ENCODE data around the gene DAGLA. TPM values are rescaled to one million over a fixed set of nuclear protein-coding genes. Genes with fewer than 3 reads are reported as not detected.
A peak's percentile ranks its signal among the peaks of the same experiment; 100 is the strongest.

The DAGLA gene
- total RNA-seq, 1 experiment from 2014 or later = 3.1 TPM

DNA sequence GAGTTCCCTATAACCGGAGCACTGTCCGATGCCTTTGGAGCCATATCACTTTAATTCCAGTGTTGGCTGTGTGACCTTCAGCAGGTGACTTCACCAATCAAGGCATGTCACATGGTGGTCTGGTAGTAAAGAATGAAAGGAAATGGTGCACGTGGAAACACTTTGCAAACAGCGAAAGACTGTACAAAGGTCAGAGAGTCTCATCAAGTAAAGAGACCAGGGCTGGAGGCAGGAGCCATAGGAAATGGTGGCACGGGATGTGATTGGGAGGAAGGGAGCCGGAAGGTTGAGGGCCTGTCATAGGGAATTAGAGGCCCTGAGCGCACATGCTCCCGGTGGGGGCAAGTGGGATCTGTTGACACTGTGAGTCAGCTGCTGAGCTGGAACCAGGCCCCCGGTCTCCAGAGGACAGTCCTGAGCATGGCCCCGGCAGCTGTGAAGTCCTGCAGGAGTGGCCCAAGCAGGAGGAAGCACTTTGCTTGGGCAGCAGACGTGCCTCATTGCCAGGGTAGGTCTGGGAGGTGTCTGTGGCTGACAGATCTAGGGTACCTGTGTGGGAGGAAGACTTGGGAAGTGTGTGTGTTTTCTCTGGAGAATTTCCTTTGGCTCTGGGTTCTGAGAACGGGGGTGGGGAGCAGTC lies 2.0 kb downstream of the DAGLA start:
- POLR2A ChIA-PET = no interaction called here
- Mint-ChIP-seq H3K36me3 (no peaks in the 10 kb centered on the region), H3K9me3 (no peaks in the 10 kb centered on the region), H3K4me3 (no peak overlapping the region), H3K27me3 (ENCODE audit: low read depth) (peaks cover 8% of the 10 kb centered on the region), H3K4me1 (peaks cover 15% of the 10 kb centered on the region), H3K27ac (no peak overlapping the region)
- CTCF ChIA-PET = interaction anchor here (0.6 to 2.1 kb wide), 6 partner anchors 11 to 290 kb away, joined by 3 to 18 read pairs (median 6); partner anchors contain the start of gene TMEM216
- ATAC-seq (no peak), DNase-seq (ENCODE audit: low spot score) (no peak)
- peak; percentile 83 for TF ChIP-seq GABPB1 (CRISPR knock-in tag; IDR thresholded peaks at IDR 0.05)
- TF ChIP-seq, protein P1, sequence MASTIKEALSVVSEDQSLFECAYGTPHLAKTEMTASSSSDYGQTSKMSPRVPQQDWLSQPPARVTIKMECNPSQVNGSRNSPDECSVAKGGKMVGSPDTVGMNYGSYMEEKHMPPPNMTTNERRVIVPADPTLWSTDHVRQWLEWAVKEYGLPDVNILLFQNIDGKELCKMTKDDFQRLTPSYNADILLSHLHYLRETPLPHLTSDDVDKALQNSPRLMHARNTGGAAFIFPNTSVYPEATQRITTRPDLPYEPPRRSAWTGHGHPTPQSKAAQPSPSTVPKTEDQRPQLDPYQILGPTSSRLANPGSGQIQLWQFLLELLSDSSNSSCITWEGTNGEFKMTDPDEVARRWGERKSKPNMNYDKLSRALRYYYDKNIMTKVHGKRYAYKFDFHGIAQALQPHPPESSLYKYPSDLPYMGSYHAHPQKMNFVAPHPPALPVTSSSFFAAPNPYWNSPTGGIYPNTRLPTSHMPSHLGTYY (CRISPR knock-in tag; IDR thresholded peaks at IDR 0.05) = no peak

DNA sequence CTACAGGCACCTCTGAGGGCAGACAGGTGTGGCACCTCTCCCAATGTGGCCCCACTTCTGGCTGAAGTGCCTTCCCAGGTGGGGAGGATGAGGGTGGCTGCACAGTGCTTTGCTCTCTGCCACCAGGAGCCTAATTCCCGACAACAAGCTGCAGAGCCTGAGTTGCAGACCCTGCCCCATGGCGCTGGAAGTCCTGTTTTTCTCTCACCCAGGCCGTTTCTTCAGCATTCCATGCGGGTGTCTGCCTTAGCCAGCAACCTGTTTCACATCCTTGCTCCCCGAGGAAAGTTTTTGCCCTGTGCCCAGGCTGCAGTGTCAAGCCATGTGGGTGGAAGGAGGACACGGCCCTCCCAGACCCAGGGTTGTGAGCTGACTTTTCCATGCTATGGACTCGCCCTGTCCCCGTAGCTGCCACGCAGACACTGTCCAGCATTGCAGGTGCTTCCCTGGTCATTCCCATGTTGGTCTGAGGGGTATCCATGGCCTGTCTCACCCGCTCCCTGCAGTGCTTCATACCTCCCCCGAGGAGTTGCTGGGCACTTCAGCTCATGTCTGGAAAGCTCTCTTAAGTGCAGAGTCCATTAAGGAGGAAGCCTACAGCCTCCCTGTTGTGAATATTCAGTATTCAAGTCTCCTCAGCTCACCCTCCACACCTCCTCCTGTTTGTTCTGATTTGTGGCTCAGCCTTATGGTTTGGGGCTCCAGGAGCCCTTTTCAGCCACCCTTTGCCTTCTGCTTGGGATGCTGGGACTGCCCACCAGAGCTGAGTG lies 2.9 kb downstream of the DAGLA start:
- ChIA-PET POLR2A (interaction anchor here (0.6 to 1.4 kb wide), 2 partner anchors 11 to 12 kb away, joined by 3 to 7 read pairs; no protein-coding TSS in a partner anchor), CTCF (interaction anchor here (0.9 to 3.5 kb wide), 18 partner anchors 8 to 237 kb away, joined by 3 to 23 read pairs (median 4); no protein-coding TSS in a partner anchor)
- Mint-ChIP-seq H3K27ac (no peak overlapping the region), H3K27me3 (ENCODE audit: low read depth) (peaks cover 8% of the 10 kb centered on the region), H3K9me3 (no peaks in the 10 kb centered on the region), H3K4me3 (no peak overlapping the region), H3K4me1 (peaks cover 15% of the 10 kb centered on the region), H3K36me3 (no peaks in the 10 kb centered on the region)
- no peak for ATAC-seq
- DNase-seq (ENCODE audit: low spot score) = no peak
- TF ChIP-seq NR1H2 (CRISPR knock-in tag; IDR thresholded peaks at IDR 0.05) = no peak
- no peak for TF ChIP-seq GABPB1 (CRISPR knock-in tag; IDR thresholded peaks at IDR 0.05)
- TF ChIP-seq, protein P2, sequence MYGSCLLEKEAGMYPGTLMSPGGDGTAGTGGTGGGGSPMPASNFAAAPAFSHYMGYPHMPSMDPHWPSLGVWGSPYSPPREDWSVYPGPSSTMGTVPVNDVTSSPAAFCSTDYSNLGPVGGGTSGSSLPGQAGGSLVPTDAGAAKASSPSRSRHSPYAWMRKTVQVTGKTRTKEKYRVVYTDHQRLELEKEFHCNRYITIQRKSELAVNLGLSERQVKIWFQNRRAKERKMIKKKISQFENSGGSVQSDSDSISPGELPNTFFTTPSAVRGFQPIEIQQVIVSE (CRISPR knock-in tag; IDR thresholded peaks at IDR 0.05; ENCODE audit: borderline replicate concordance) = no peak
- TF ChIP-seq, protein P3, sequence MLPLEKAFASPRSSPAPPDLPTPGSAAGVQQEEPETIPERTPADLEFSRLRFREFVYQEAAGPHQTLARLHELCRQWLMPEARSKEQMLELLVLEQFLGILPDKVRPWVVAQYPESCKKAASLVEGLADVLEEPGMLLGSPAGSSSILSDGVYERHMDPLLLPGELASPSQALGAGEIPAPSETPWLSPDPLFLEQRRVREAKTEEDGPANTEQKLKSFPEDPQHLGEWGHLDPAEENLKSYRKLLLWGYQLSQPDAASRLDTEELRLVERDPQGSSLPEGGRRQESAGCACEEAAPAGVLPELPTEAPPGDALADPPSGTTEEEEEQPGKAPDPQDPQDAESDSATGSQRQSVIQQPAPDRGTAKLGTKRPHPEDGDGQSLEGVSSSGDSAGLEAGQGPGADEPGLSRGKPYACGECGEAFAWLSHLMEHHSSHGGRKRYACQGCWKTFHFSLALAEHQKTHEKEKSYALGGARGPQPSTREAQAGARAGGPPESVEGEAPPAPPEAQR (CRISPR knock-in tag; IDR thresholded peaks at IDR 0.05) = no peak
- TF ChIP-seq, protein P4, sequence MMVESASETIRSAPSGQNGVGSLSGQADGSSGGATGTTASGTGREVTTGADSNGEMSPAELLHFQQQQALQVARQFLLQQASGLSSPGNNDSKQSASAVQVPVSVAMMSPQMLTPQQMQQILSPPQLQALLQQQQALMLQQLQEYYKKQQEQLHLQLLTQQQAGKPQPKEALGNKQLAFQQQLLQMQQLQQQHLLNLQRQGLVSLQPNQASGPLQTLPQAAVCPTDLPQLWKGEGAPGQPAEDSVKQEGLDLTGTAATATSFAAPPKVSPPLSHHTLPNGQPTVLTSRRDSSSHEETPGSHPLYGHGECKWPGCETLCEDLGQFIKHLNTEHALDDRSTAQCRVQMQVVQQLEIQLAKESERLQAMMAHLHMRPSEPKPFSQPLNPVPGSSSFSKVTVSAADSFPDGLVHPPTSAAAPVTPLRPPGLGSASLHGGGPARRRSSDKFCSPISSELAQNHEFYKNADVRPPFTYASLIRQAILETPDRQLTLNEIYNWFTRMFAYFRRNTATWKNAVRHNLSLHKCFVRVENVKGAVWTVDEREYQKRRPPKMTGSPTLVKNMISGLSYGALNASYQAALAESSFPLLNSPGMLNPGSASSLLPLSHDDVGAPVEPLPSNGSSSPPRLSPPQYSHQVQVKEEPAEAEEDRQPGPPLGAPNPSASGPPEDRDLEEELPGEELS (CRISPR knock-in tag; IDR thresholded peaks at IDR 0.05) = no peak
- TF ChIP-seq IRF2 (CRISPR knock-in tag; IDR thresholded peaks at IDR 0.05; ENCODE audit: borderline replicate concordance, low read depth) = no peak
- TF ChIP-seq, protein P5, sequence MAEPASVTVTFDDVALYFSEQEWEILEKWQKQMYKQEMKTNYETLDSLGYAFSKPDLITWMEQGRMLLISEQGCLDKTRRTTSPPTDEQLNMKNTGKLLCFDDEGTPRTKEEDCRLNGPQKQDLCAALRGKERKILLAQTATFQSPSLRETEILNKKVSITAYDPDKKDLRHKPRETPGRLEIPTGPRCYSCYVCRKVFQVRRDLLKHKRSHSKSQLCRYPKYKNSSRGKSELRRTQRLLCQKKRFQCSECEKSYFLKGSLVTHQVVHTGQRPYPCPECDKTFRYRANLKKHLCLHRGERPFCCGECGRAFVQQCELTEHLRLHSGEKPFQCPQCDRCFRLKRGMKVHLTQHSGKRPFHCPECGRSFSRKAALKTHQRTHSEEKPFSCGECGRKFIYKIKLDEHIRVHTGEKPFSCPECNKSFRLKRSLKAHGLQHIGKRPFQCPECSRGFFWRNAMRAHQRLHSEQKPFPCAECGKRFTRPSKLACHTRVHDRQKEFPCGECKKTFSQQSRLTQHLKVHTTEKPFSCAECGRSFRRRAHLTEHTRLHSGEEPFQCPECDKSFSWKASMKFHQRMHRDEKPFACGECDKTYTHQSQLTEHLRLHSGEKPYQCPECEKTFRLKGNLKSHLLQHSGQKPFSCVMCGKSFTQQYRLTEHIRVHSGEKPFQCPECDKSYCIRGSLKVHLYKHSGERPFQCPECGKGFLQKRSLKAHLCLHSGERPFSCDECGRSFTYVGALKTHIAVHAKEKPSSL (CRISPR knock-in tag; conservative IDR thresholded peaks at IDR 0.05) = no peak
- TF ChIP-seq EMX1 (CRISPR knock-in tag; IDR thresholded peaks at IDR 0.05) = no peak
- TF ChIP-seq, protein P6, sequence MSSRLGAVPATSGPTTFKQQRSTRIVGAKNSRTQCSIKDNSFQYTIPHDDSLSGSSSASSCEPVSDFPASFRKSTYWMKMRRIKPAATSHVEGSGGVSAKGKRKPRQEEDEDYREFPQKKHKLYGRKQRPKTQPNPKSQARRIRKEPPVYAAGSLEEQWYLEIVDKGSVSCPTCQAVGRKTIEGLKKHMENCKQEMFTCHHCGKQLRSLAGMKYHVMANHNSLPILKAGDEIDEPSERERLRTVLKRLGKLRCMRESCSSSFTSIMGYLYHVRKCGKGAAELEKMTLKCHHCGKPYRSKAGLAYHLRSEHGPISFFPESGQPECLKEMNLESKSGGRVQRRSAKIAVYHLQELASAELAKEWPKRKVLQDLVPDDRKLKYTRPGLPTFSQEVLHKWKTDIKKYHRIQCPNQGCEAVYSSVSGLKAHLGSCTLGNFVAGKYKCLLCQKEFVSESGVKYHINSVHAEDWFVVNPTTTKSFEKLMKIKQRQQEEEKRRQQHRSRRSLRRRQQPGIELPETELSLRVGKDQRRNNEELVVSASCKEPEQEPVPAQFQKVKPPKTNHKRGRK (CRISPR knock-in tag; IDR thresholded peaks at IDR 0.05; ENCODE audit: borderline replicate concordance) = no peak
- no peak for TF ChIP-seq SMAD3 (CRISPR knock-in tag; IDR thresholded peaks at IDR 0.05; ENCODE audit: borderline replicate concordance)
- TF ChIP-seq MXD4 (CRISPR knock-in tag; IDR thresholded peaks at IDR 0.05; ENCODE audit: borderline replicate concordance) = no peak
- TF ChIP-seq, protein P7, sequence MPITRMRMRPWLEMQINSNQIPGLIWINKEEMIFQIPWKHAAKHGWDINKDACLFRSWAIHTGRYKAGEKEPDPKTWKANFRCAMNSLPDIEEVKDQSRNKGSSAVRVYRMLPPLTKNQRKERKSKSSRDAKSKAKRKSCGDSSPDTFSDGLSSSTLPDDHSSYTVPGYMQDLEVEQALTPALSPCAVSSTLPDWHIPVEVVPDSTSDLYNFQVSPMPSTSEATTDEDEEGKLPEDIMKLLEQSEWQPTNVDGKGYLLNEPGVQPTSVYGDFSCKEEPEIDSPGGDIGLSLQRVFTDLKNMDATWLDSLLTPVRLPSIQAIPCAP (CRISPR knock-in tag; IDR thresholded peaks at IDR 0.05) = no peak
- TF ChIP-seq, protein P8, sequence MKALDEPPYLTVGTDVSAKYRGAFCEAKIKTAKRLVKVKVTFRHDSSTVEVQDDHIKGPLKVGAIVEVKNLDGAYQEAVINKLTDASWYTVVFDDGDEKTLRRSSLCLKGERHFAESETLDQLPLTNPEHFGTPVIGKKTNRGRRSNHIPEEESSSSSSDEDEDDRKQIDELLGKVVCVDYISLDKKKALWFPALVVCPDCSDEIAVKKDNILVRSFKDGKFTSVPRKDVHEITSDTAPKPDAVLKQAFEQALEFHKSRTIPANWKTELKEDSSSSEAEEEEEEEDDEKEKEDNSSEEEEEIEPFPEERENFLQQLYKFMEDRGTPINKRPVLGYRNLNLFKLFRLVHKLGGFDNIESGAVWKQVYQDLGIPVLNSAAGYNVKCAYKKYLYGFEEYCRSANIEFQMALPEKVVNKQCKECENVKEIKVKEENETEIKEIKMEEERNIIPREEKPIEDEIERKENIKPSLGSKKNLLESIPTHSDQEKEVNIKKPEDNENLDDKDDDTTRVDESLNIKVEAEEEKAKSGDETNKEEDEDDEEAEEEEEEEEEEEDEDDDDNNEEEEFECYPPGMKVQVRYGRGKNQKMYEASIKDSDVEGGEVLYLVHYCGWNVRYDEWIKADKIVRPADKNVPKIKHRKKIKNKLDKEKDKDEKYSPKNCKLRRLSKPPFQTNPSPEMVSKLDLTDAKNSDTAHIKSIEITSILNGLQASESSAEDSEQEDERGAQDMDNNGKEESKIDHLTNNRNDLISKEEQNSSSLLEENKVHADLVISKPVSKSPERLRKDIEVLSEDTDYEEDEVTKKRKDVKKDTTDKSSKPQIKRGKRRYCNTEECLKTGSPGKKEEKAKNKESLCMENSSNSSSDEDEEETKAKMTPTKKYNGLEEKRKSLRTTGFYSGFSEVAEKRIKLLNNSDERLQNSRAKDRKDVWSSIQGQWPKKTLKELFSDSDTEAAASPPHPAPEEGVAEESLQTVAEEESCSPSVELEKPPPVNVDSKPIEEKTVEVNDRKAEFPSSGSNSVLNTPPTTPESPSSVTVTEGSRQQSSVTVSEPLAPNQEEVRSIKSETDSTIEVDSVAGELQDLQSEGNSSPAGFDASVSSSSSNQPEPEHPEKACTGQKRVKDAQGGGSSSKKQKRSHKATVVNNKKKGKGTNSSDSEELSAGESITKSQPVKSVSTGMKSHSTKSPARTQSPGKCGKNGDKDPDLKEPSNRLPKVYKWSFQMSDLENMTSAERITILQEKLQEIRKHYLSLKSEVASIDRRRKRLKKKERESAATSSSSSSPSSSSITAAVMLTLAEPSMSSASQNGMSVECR (CRISPR knock-in tag; IDR thresholded peaks at IDR 0.05; ENCODE audit: borderline replicate concordance) = no peak
- TF ChIP-seq, protein P9, sequence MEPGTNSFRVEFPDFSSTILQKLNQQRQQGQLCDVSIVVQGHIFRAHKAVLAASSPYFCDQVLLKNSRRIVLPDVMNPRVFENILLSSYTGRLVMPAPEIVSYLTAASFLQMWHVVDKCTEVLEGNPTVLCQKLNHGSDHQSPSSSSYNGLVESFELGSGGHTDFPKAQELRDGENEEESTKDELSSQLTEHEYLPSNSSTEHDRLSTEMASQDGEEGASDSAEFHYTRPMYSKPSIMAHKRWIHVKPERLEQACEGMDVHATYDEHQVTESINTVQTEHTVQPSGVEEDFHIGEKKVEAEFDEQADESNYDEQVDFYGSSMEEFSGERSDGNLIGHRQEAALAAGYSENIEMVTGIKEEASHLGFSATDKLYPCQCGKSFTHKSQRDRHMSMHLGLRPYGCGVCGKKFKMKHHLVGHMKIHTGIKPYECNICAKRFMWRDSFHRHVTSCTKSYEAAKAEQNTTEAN (CRISPR knock-in tag; IDR thresholded peaks at IDR 0.05) = no peak

All from WTC11 (cell line).